Activated B cell treated with CpG ODN at 0.5 μM for 24 hours (primary cell): ENCODE data around the gene G2E3. TPM values are rescaled to one million over a fixed set of nuclear protein-coding genes. Genes with fewer than 3 reads are reported as not detected.
"Not testable (repeated sequence)": the region's sequence is repeated elsewhere in the genome, so short reads cannot be mapped to it uniquely, and the experiment has no call there.

ENCODE experiments used
- ATAC-seq: fragments of 200-7000 bp; cut with Tn5 transposase; one replicate; pipeline ENCODE4 v1.10.0; 2021; ENCODE audit warnings: low read depth, mild to moderate bottlenecking, moderate library complexity
- CTCF ChIA-PET: fragments of 350-600 bp; sonication (Branson Sonifier 250); formaldehyde crosslinking; loops from one replicate; lab custom pipeline; 2021; ENCODE audit warnings: antibody characterized with exemption; lab: Charles Lee
- POLR2A ChIA-PET: fragments of 350-600 bp; sonication (Branson Sonifier 250); formaldehyde crosslinking; loops from one replicate; lab custom pipeline; 2021; ENCODE audit warnings: antibody characterized with exemption; lab: Charles Lee
- DNase-seq: peaks from one replicate; pipeline ENCODE4 v3.0.0; 2022
- H3K27ac Mint-ChIP-seq: one replicate; pipeline ENCODE4 v1.8.0; 2020; ENCODE audit warnings: mixed read lengths
- H3K27me3 Mint-ChIP-seq: one replicate; pipeline ENCODE4 v1.8.0; 2021; ENCODE audit warnings: mixed read lengths
- H3K36me3 Mint-ChIP-seq: one replicate; pipeline ENCODE4 v1.8.0; 2021; ENCODE audit warnings: low read depth, mixed read lengths
- H3K4me1 Mint-ChIP-seq: one replicate; pipeline ENCODE4 v1.8.0; 2021; ENCODE audit warnings: mixed read lengths
- H3K4me3 Mint-ChIP-seq: one replicate; pipeline ENCODE4 v1.8.0; 2020; ENCODE audit warnings: mild to moderate bottlenecking, mixed read lengths
- H3K9me3 Mint-ChIP-seq: one replicate; pipeline ENCODE4 v1.8.0; 2020; ENCODE audit warnings: mixed read lengths
- CTCF ChIP-seq: fragments of 200-600 bp; IDR thresholded peaks from one replicate; pipeline ENCODE4 v1.8.0; 2022; ENCODE audit warnings: antibody characterized with exemption, mild to moderate bottlenecking
- intact Hi-C: fragments of 100-400 bp; cut with micrococcal nuclease; formaldehyde crosslinking; loops from one replicate; pipeline ENCODE4 v1.15.1; 2024
- total RNA-seq: library from RNA; stranded (reverse); gene quantifications from 2 replicates; pipeline ENCODE4 v1.2.3, GENCODE V29; 2022

The G2E3 gene
- total RNA-seq, 1 donor from 2014 or later, result 32.6 TPM

GRCh38 chr14:30623412-30624131 is 64.6 kb downstream of the G2E3 start:
- ATAC-seq, result no peak
- ChIA-PET CTCF (no interaction called here), POLR2A (interaction anchor here (2.8 to 2.9 kb wide), 2 partner anchors 64 to 584 kb away, joined by 14 to 17 read pairs; partner anchors contain the start of genes G2E3 and HECTD1)
- no peaks in the 10 kb centered on the region for H3K9me3 Mint-ChIP-seq
- no peaks in the 10 kb centered on the region for H3K27me3 Mint-ChIP-seq
- peak overlapping the region; percentile 93 for H3K4me3 Mint-ChIP-seq
- no peak for DNase-seq
- intact Hi-C loops, result loop anchor here (2.0 to 5.0 kb wide), 5 partner anchors 359 to 937 kb away; partner anchors contain the start of genes AP4S1, HEATR5A, HECTD1 and NUBPL
- TF ChIP-seq CTCF, result no peak
- no peak overlapping the region for H3K27ac Mint-ChIP-seq
- H3K36me3 Mint-ChIP-seq, result peaks cover 33% of the 10 kb centered on the region
- peaks cover 52% of the 10 kb centered on the region for H3K4me1 Mint-ChIP-seq

- peak overlapping the region; percentile 60 for H3K4me3 Mint-ChIP-seq
- TF ChIP-seq CTCF, result no peak
- H3K27ac Mint-ChIP-seq, result no peak overlapping the region
- intact Hi-C loops, result loop anchor here (5.0 kb wide), 1 partner anchor 358 kb away; no protein-coding TSS in a partner anchor
- ATAC-seq (no peak), DNase-seq (no peak)
- POLR2A ChIA-PET, result no interaction called here
- peaks cover 52% of the 10 kb centered on the region for H3K4me1 Mint-ChIP-seq
- H3K27me3 Mint-ChIP-seq, result no peaks in the 10 kb centered on the region
- H3K36me3 Mint-ChIP-seq, result peaks cover 37% of the 10 kb centered on the region
- no peaks in the 10 kb centered on the region for H3K9me3 Mint-ChIP-seq
- CTCF ChIA-PET, result no interaction called here
These were observed 65.1 kb downstream of the G2E3 start for GRCh38 chr14:30624132-30624423.

GRCh38 chr14:30625533-30625932 is 66.6 kb downstream of the G2E3 start:
- CTCF ChIA-PET, result no interaction called here

GRCh38 chr14:30629432-30629831 is 70.5 kb downstream of the G2E3 start:
- CTCF ChIA-PET, result not testable (repeated sequence)

More at GRCh38 chr14:30625533-30625932, 66.6 kb downstream of the G2E3 start:
- intact Hi-C loops, result no loop called here
- POLR2A ChIA-PET, result no interaction called here
- Mint-ChIP-seq H3K9me3 (no peaks in the 10 kb centered on the region), H3K27me3 (no peaks in the 10 kb centered on the region), H3K36me3 (peaks cover 41% of the 10 kb centered on the region), H3K4me3 (no peak overlapping the region), H3K4me1 (peaks cover 43% of the 10 kb centered on the region), H3K27ac (no peak overlapping the region)
- ATAC-seq, result no peak
- no peak for TF ChIP-seq CTCF
- no peak for DNase-seq

GRCh38 chr14:30630248-30630647 is 71.3 kb downstream of the G2E3 start:
- TF ChIP-seq CTCF, result no peak
- Mint-ChIP-seq H3K36me3 (peaks cover 61% of the 10 kb centered on the region), H3K9me3 (no peaks in the 10 kb centered on the region), H3K27me3 (no peaks in the 10 kb centered on the region), H3K4me3 (no peak overlapping the region), H3K27ac (no peak overlapping the region), H3K4me1 (peaks cover 9% of the 10 kb centered on the region)
- ATAC-seq (no peak), DNase-seq (no peak)
- POLR2A ChIA-PET, result no interaction called here
- CTCF ChIA-PET, result no interaction called here
- intact Hi-C loops, result no loop called here

More at GRCh38 chr14:30629432-30629831, 70.5 kb downstream of the G2E3 start:
- H3K27ac Mint-ChIP-seq, H3K4me3 Mint-ChIP-seq, H3K9me3 Mint-ChIP-seq, DNase-seq, POLR2A ChIA-PET, intact Hi-C loops, ATAC-seq, H3K27me3 Mint-ChIP-seq: not testable (repeated sequence)
- peaks cover 16% of the 10 kb centered on the region for H3K4me1 Mint-ChIP-seq
- H3K36me3 Mint-ChIP-seq, result peaks cover 59% of the 10 kb centered on the region
